Activated T-helper 1 cell treated with anti-CD3 and anti-CD28 coated beads, Interleukin-2, amount 50 U/mL, for 16 hours (primary cell): ENCODE results near the gene SIX2.

ENCODE experiments used
- DNase-seq, 2 donors: peaks; one replicate each; pipeline ENCODE4 v3.0.0-alpha.2; 2020; ENCODE audit warnings: low read depth in 1 of 2, low spot score in 1 of 2

Gene SIX2

GRCh38 chr2:45020439-45020838, 11.2 kb upstream of the SIX2 start:
- DNase-seq, result no peak

GRCh38 chr2:45018023-45018422, 8.8 kb upstream of the SIX2 start:
- DNase-seq, result no peak

- no peak for DNase-seq
Measured at GRCh38 chr2:45014831-45015230, 5.6 kb upstream of the SIX2 start.

GRCh38 chr2:45014016-45014702, 4.9 kb upstream of the SIX2 start:
- DNase-seq, result no peak

GRCh38 chr2:45013229-45014015, 4.2 kb upstream of the SIX2 start:
- DNase-seq, result no peak

- no peak for DNase-seq
Measured at GRCh38 chr2:45012733-45013132, 3.5 kb upstream of the SIX2 start.

GRCh38 chr2:45011621-45012602, 2.7 kb upstream of the SIX2 start:
- DNase-seq, result no peak

- no peak for DNase-seq
Measured at GRCh38 chr2:45011121-45011520, 1.9 kb upstream of the SIX2 start.

- DNase-seq, result no peak
Measured at GRCh38 chr2:45010702-45011012, 1.4 kb upstream of the SIX2 start.

- DNase-seq, result no peak
Measured at GRCh38 chr2:45009928-45010701, 863 bp upstream of the SIX2 start.

GRCh38 chr2:45008296-45009129, 739 bp downstream of the SIX2 start:
- no peak for DNase-seq

- no peak for DNase-seq
Measured at GRCh38 chr2:45007961-45008295, 1.3 kb downstream of the SIX2 start.

GRCh38 chr2:45006942-45007287, 2.3 kb downstream of the SIX2 start:
- no peak for DNase-seq

GRCh38 chr2:45006041-45006941, 3.0 kb downstream of the SIX2 start:
- no peak for DNase-seq

- no peak for DNase-seq
Measured at GRCh38 chr2:45005261-45006002, 3.8 kb downstream of the SIX2 start.

GRCh38 chr2:45004562-45005191, 4.6 kb downstream of the SIX2 start:
- DNase-seq, result no peak

GRCh38 chr2:45003579-45004551, 5.4 kb downstream of the SIX2 start:
- no peak for DNase-seq
